IMR-90 (cell line): ENCODE results near the gene CEACAM6. TPM values are rescaled to one million over a fixed set of nuclear protein-coding genes. Genes with fewer than 3 reads are reported as not detected.

Experiments
- ATAC-seq: fragments of 200-7000 bp; cut with Tn5 transposase; 2 replicates; pipeline ENCODE4 v1.9.1; 2020; ENCODE audit warnings: low read depth, mild to moderate bottlenecking, moderate library complexity
- BruUV-seq: library from RNA; stranded (reverse); fragments of 400-500 nt; replicated peaks from 2 replicates; lab custom pipeline; 2021; lab: Mats Ljungman, UMichigan
- CTCF ChIA-PET: fragments of 300-600 bp; formaldehyde crosslinking; extraction: SDS; loops from one replicate; lab custom pipeline; 2021; ENCODE audit warnings: antibody characterized with exemption; lab: Yijun Ruan, JAX
- POLR2A ChIA-PET: fragments of 300-600 bp; sonication (Branson Sonifier 250); formaldehyde crosslinking; loops from one replicate; lab custom pipeline; 2022; ENCODE audit warnings: antibody characterized with exemption; ENCODE audit not compliant: unreplicated experiment; lab: Charles Lee
- DNase-seq: peaks from one replicate; pipeline ENCODE4 v3.0.0; 2013
- H2AFZ ChIP-seq: replicated peaks from 2 replicates; pipeline ENCODE3; 2013; ENCODE audit warnings: low read length, mild to moderate bottlenecking; ENCODE audit not compliant: poor library complexity
- H2AK5ac ChIP-seq: 2 replicates; pipeline ENCODE4 v1.6.1; 2013; ENCODE audit warnings: low read depth, low read length, inconsistent platforms
- H2AK9ac ChIP-seq: replicated peaks from 2 replicates; pipeline ENCODE3; 2013; ENCODE audit warnings: mild to moderate bottlenecking, low read depth, low read length, moderate library complexity; ENCODE audit not compliant: poor library complexity
- H2BK120ac ChIP-seq: 2 replicates; pipeline ENCODE4 v1.6.1; 2013; ENCODE audit warnings: low read depth, low read length, inconsistent platforms
- H2BK15ac ChIP-seq: 3 replicates; pipeline ENCODE4 v1.6.1; 2013; ENCODE audit warnings: low read depth, low read length, inconsistent platforms
- H2BK20ac ChIP-seq: 2 replicates; pipeline ENCODE4 v1.6.1; 2013; ENCODE audit warnings: low read depth, mild to moderate bottlenecking, inconsistent platforms, low read length, moderate library complexity
- H2BK5ac ChIP-seq: 2 replicates; pipeline ENCODE4 v1.6.1; 2013; ENCODE audit warnings: mild to moderate bottlenecking, low read depth, low read length, inconsistent platforms; ENCODE audit not compliant: poor library complexity, severe bottlenecking
- H3K14ac ChIP-seq: replicated peaks from 2 replicates; pipeline ENCODE4 v1.6.1; 2013; ENCODE audit warnings: low read depth, low read length, inconsistent platforms
- H3K18ac ChIP-seq: 2 replicates; pipeline ENCODE4 v1.6.1; 2013; ENCODE audit warnings: low read depth, low read length, control low read depth
- H3K23ac ChIP-seq: 2 replicates; pipeline ENCODE4 v1.6.1; 2013; ENCODE audit warnings: low read depth, low read length, inconsistent platforms
- H3K27ac ChIP-seq: 2 replicates; pipeline ENCODE4 v1.5.1; 2013; ENCODE audit warnings: mild to moderate bottlenecking, control low read depth, low read length; ENCODE audit not compliant: insufficient read depth
- H3K27me3 ChIP-seq: 2 replicates; pipeline ENCODE4 v1.6.1; 2013; ENCODE audit warnings: low read length; ENCODE audit not compliant: control insufficient read depth, insufficient read depth
- H3K36me3 ChIP-seq: 2 replicates; pipeline ENCODE4 v1.6.1; 2013; ENCODE audit warnings: low read length, mixed read lengths; ENCODE audit not compliant: control insufficient read depth, insufficient read depth
- H3K4ac ChIP-seq: 2 replicates; pipeline ENCODE4 v1.6.1; 2013; ENCODE audit warnings: low read depth, low read length, inconsistent platforms
- H3K4me1 ChIP-seq: 2 replicates; pipeline ENCODE4 v1.6.1; 2013; ENCODE audit warnings: low read length, mixed read lengths; ENCODE audit not compliant: control insufficient read depth, insufficient read depth
- H3K4me2 ChIP-seq: 2 replicates; pipeline ENCODE4 v1.6.1; 2013; ENCODE audit warnings: low read depth, mild to moderate bottlenecking, control low read depth, low read length, moderate library complexity
- H3K4me3 ChIP-seq: 2 replicates; pipeline ENCODE4 v1.5.1; 2013; ENCODE audit warnings: low read depth, mild to moderate bottlenecking, control low read depth, low read length, moderate library complexity; ENCODE audit not compliant: insufficient read depth
- H3K56ac ChIP-seq: 2 replicates; pipeline ENCODE4 v1.6.1; 2013; ENCODE audit warnings: low read length, inconsistent platforms; ENCODE audit not compliant: insufficient read depth; ENCODE audit errors: extremely low read depth
- H3K79me1 ChIP-seq, 2 experiments: 2 replicates each; pipeline ENCODE4 v1.6.1; 2013; ENCODE audit warnings: low read length in 2 of 2, inconsistent platforms in 1 of 2, low read depth in 1 of 2
- H3K9ac ChIP-seq: 2 replicates; pipeline ENCODE4 v1.6.1; 2013; ENCODE audit warnings: low read depth, low read length, control low read depth
- H3K9me1 ChIP-seq: 2 replicates; pipeline ENCODE4 v1.6.1; 2013; ENCODE audit warnings: low read length, inconsistent platforms; ENCODE audit not compliant: insufficient read depth
- H3K9me3 ChIP-seq: 2 replicates; pipeline ENCODE4 v1.6.1; 2013; ENCODE audit warnings: low read length; ENCODE audit not compliant: control insufficient read depth, insufficient read depth
- H4K20me1 ChIP-seq: 2 replicates; pipeline ENCODE4 v1.6.1; 2013; ENCODE audit warnings: low read length, inconsistent platforms; ENCODE audit not compliant: insufficient read depth
- H4K5ac ChIP-seq: 2 replicates; pipeline ENCODE4 v1.6.1; 2013; ENCODE audit warnings: mild to moderate bottlenecking, low read depth, low read length, control low read depth
- H4K8ac ChIP-seq, 2 experiments: 2 replicates each; pipeline ENCODE4 v1.6.1; 2013; ENCODE audit warnings: low read depth in 2 of 2, low read length in 2 of 2, control low read depth in 1 of 2, inconsistent platforms in 1 of 2
- H4K91ac ChIP-seq: 2 replicates; pipeline ENCODE4 v1.6.1; 2013; ENCODE audit warnings: low read depth, low read length, inconsistent platforms; ENCODE audit not compliant: insufficient read depth
- BHLHE40 ChIP-seq: fragments of 150-350 bp; IDR thresholded peaks from 2 replicates; pipeline ENCODE4 v1.6.1; 2016; ENCODE audit warnings: mild to moderate bottlenecking, low read depth, low read length
- CEBPB ChIP-seq: IDR thresholded peaks from 2 replicates; pipeline ENCODE4 v1.6.1; 2012; ENCODE audit warnings: low read depth, low read length, improper control_type of control experiment
- CHD1 ChIP-seq: IDR thresholded peaks from 2 replicates; pipeline ENCODE4 v1.6.1; 2012; ENCODE audit warnings: low read depth, low read length, improper control_type of control experiment
- CTCF ChIP-seq: conservative IDR thresholded peaks from 2 replicates; pipeline ENCODE4 v1.5.1; 2012; ENCODE audit warnings: mild to moderate bottlenecking, low read depth, low read length, improper control_type of control experiment
- ELK1 ChIP-seq: fragments of 150-350 bp; IDR thresholded peaks from 2 replicates; pipeline ENCODE4 v1.6.1; 2016; ENCODE audit warnings: low read depth, mild to moderate bottlenecking, low read length, moderate library complexity, borderline replicate concordance
- FOS ChIP-seq: fragments of 150-350 bp; IDR thresholded peaks from 2 replicates; pipeline ENCODE4 v1.6.1; 2016; ENCODE audit warnings: low read depth, low read length
- MAFK ChIP-seq: IDR thresholded peaks from 2 replicates; pipeline ENCODE4 v1.6.1; 2012; ENCODE audit warnings: low read depth, low read length, improper control_type of control experiment
- MAZ ChIP-seq: IDR thresholded peaks from 2 replicates; pipeline ENCODE4 v1.6.1; 2012; ENCODE audit warnings: low read depth, mild to moderate bottlenecking, low read length, improper control_type of control experiment, moderate library complexity, borderline replicate concordance
- MXI1 ChIP-seq: IDR thresholded peaks from 2 replicates; pipeline ENCODE4 v1.6.1; 2012; ENCODE audit warnings: low read depth, mild to moderate bottlenecking, low read length, moderate library complexity, borderline replicate concordance
- NFE2L2 ChIP-seq: fragments of 150-350 bp; IDR thresholded peaks from 2 replicates; pipeline ENCODE4 v1.6.1; 2016; ENCODE audit warnings: low read depth, mild to moderate bottlenecking, low read length
- POLR2A ChIP-seq: IDR thresholded peaks from 2 replicates; pipeline ENCODE4 v1.6.1; 2012; ENCODE audit warnings: mild to moderate bottlenecking, low read depth, low read length
- RAD21 ChIP-seq: IDR thresholded peaks from 2 replicates; pipeline ENCODE4 v1.6.1; 2012; ENCODE audit warnings: low read length, improper control_type of control experiment
- RCOR1 ChIP-seq: IDR thresholded peaks from 2 replicates; pipeline ENCODE4 v1.6.1; 2012; ENCODE audit warnings: mild to moderate bottlenecking, low read length, improper control_type of control experiment; ENCODE audit not compliant: insufficient replicate concordance
- RFX5 ChIP-seq: IDR thresholded peaks from 2 replicates; pipeline ENCODE4 v1.8.0; 2012; ENCODE audit warnings: low read depth, mild to moderate bottlenecking, low read length, moderate library complexity
- SMC3 ChIP-seq: fragments of 150-350 bp; IDR thresholded peaks from 2 replicates; pipeline ENCODE4 v1.6.1; 2016; ENCODE audit warnings: low read depth, mild to moderate bottlenecking, antibody characterized with exemption, low read length, moderate library complexity
- WGBS, 2 experiments: methylation state at CpG; one replicate each; pipeline versions ENCODE4 v1.1.5 to v1.1.7; 2013; ENCODE audit warnings: missing lambda C conversion rate in 2 of 2; ENCODE audit not compliant: insufficient read length in 1 of 2; ENCODE audit errors: extremely low coverage in 2 of 2; 5-methylcytosine and 5-hydroxymethylcytosine counted together
- dilution Hi-C: fragments of 300-500 bp; cut with HindIII; formaldehyde crosslinking; loops from one replicate; pipeline ENCODE4 v1.14.3; 2018; ENCODE audit warnings: low sequenced_read_pairs; ENCODE audit not compliant: unreplicated experiment
- in situ Hi-C: fragments of 300-500 bp; cut with MboI; formaldehyde crosslinking; loops from 3 replicates; pipeline ENCODE4 v1.14.3; 2019; ENCODE audit warnings: low sequenced_read_pairs, inconsistent platforms, mixed read lengths
- intact Hi-C: fragments of 100-400 bp; cut with micrococcal nuclease; formaldehyde crosslinking; loops from 2 replicates; pipeline ENCODE4 v1.10.0; 2022
- polyA plus RNA-seq, 3 experiments: library from polyadenylated mRNA; depleted of rRNA; stranded (reverse); fragments of >200 nt; gene quantifications; 2 replicates each; pipeline ENCODE4 v1.2.3, GENCODE V29; 2012; ENCODE audit warnings: low replicate concordance in 1 of 3
- total RNA-seq: library from RNA; depleted of rRNA; stranded (reverse); fragments of >200 nt; gene quantifications from 2 replicates; pipeline ENCODE4 v1.2.3, GENCODE V29; 2012

The CEACAM6 gene
- total and polyA plus RNA-seq, 2 of the 4 experiments (the other 2 are of a cell fraction): not detected

DNA sequence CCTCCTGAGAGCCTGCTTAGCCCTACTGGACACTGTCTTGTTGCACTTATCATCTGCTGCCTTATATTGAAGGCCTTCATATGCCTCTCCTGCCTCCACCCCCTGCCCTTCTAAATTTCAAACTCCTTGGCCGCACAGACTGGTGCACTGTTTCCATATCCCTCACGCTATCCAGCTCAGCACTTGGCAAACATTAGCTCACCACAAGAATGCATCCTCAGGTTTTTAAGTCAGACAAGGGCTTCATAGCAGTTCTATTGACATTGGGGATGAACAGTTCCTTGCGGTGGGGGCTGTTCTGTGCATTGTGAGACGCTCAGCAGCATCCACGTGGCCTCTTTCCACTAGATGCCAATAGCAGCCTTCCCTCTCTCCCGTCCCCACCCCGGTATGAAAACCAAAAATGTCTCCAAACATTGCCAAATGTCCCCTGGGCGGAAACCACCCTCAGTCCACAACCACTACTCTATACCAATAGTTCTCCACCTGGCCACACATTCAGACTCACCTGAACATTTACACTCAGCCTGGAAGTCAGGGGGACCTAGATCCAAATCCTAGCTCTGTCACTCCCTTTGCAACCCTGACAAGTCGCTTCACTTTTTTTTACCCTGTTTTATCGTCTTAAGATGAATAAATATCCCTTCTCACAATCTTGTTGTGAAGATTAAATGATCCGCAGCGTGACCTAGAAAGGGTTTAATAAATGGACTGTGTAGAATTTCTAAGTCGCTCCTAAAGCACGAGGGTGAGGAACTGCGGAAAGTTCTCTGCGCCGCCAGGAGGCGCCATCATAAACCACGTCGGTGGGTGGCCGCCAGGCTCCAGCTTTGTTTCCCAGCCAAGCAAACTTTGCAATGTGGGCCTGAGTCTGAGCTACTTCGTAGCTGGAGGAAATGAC is 37.4 kb downstream of the CEACAM6 start:
- peak; percentile 37; the same call in 1 of the 2 replicates for ATAC-seq
- H3K4me3 ChIP-seq: no peak overlapping the region
- in situ Hi-C loops (no loop called here), intact Hi-C loops (loop anchor here (10.0 kb wide), 1 partner anchor 162 kb away; the partner anchor contains the start of gene RABAC1), dilution Hi-C loops (no loop called here)
- no peak overlapping the region for H2BK20ac ChIP-seq
- H2AFZ ChIP-seq: peak overlapping the region; percentile 51
- H4K5ac ChIP-seq: no peak overlapping the region
- no peak overlapping the region for H3K4me2 ChIP-seq
- H4K91ac ChIP-seq: no peak overlapping the region
- no peak overlapping the region for H3K23ac ChIP-seq
- H3K4me1 ChIP-seq: no peaks in the 10 kb centered on the region
- no peaks in the 10 kb centered on the region for H3K9me1 ChIP-seq
- H4K20me1 ChIP-seq: no peaks in the 10 kb centered on the region
- no peak overlapping the region for H2AK9ac ChIP-seq
- H3K18ac ChIP-seq: no peak overlapping the region
- H2BK120ac ChIP-seq: no peak overlapping the region
- no peak overlapping the region for H2BK15ac ChIP-seq
- H2BK5ac ChIP-seq: no peak overlapping the region
- H3K79me1 ChIP-seq: no peaks in the 10 kb centered on the region
- ChIA-PET CTCF (interaction anchor here (1.0 to 1.9 kb wide), 3 partner anchors 11 to 15 kb away, joined by 3 to 6 read pairs (median 5); no protein-coding TSS in a partner anchor), POLR2A (no interaction called here)
- no peak overlapping the region for H3K14ac ChIP-seq
- no peak overlapping the region for H3K27ac ChIP-seq
- no peaks in the 10 kb centered on the region for H3K36me3 ChIP-seq
- no TSS peak for BruUV-seq
- H3K9me3 ChIP-seq: no peaks in the 10 kb centered on the region
- H2AK5ac ChIP-seq: no peak overlapping the region
- H3K9ac ChIP-seq: no peak overlapping the region
- DNase-seq: peak; percentile 36
- H3K4ac ChIP-seq: no peak overlapping the region
- 43% methylated on average over 7 of the region's 22 CpGs; no CpG with 5 or more reads in 1 of the 2 experiments for WGBS, 2 experiments
- H4K8ac ChIP-seq: no peak overlapping the region
- peaks cover 5% of the 10 kb centered on the region for H3K27me3 ChIP-seq
- H3K56ac ChIP-seq: no peak overlapping the region
- no peak for TF ChIP-seq CHD1
- no peak for TF ChIP-seq MAZ
- TF ChIP-seq MXI1: no peak
- no peak for TF ChIP-seq MAFK
- no peak for TF ChIP-seq ELK1
- TF ChIP-seq CEBPB: no peak
- TF ChIP-seq FOS: no peak
- TF ChIP-seq RFX5: no peak
- no peak for TF ChIP-seq BHLHE40
- TF ChIP-seq SMC3: peak; percentile 37; the same call in 1 of the 2 replicates
- peak; percentile 56 for TF ChIP-seq CTCF
- no peak for TF ChIP-seq RCOR1
- no peak for TF ChIP-seq POLR2A
- peak; percentile 28; the same call in 1 of the 2 replicates for TF ChIP-seq RAD21
- no peak for TF ChIP-seq NFE2L2
